ENCODE results near the gene COPS8.

DNA sequence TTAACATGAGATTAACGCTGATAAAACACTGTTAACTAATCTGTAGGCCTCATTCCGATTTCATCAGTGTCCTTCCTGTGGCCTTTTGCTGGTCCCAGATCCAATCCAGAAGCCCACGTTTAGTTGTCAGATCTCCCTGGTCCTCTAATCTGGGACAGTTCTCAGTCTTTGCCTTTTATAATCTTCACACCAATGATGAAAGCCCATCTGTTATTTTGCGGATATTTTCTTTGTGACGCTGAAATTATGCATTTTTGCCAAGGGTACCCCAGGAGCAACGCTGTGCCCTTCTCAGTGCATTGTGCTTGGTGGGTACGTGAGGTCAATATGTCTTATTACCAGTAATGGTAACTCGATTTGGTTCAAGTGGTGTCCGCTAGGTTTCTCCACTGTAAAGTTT is 51.1 kb downstream of the COPS8 start:
- no peak for TF ChIP-seq YY1 (IDR thresholded peaks at IDR 0.05; ENCODE audit: low read depth)
- TF ChIP-seq ELF1 (IDR thresholded peaks at IDR 0.05): no peak
- no peak for TF ChIP-seq SIN3A (IDR thresholded peaks at IDR 0.05; ENCODE audit: borderline replicate concordance, low read depth, low read length)
- TF ChIP-seq, protein P1, sequence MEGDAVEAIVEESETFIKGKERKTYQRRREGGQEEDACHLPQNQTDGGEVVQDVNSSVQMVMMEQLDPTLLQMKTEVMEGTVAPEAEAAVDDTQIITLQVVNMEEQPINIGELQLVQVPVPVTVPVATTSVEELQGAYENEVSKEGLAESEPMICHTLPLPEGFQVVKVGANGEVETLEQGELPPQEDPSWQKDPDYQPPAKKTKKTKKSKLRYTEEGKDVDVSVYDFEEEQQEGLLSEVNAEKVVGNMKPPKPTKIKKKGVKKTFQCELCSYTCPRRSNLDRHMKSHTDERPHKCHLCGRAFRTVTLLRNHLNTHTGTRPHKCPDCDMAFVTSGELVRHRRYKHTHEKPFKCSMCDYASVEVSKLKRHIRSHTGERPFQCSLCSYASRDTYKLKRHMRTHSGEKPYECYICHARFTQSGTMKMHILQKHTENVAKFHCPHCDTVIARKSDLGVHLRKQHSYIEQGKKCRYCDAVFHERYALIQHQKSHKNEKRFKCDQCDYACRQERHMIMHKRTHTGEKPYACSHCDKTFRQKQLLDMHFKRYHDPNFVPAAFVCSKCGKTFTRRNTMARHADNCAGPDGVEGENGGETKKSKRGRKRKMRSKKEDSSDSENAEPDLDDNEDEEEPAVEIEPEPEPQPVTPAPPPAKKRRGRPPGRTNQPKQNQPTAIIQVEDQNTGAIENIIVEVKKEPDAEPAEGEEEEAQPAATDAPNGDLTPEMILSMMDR (IDR thresholded peaks at IDR 0.05): no peak

Measured in SK-N-SH (cell line).